NCI-H2196 (cell line): ENCODE results near the gene BLOC1S3.
A peak's percentile ranks its signal among the peaks of the same experiment; 100 is the strongest.

Experiments
- DNase-seq: peaks from one replicate; lab custom pipeline; 2025; ENCODE audit not compliant: unreplicated experiment; lab: John Stamatoyannopoulos, UW

The BLOC1S3 gene

DNA sequence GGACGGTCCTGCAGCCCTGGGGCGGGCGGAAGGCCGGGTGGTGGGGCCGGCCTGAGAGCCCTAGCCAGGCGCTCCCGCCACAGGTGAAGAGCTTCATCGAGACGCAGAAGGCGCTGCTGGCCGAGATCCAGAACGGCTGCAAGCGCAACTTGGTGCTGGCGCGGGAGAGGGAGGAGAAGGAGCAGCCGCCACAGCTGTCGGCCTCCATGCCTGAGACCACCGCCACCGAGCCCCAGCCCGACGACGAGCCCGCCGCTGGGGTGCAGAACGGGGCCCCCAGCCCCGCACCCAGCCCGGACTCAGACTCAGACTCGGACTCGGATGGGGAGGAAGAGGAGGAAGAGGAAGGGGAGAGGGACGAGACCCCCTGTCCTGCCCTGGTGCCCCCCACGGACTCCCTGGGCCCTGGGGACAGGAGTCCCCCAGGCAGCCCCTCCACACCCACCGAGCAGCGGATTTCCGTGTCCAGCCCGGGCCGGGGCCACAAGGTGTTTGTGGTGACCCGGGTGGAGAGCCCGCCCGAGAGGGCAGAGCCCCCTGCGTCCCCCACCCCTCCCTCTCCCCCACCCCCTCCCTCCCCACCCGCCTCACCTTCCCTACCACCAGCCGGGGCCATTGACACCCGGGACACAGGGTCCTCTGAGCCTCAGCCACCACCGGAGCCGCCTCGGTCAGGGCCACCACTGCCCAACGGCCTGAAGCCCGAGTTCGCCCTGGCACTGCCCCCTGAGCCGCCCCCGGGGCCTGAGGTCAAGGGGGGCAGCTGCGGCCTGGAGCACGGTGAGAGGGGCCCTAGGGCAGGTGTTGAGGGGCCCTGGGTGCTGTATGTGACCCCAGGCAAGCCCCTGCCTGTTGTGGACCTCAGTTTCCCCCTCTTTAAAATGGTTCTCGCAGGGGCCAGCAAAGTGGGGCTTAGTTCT is 33.1 kb upstream of the BLOC1S3 start:
- DNase-seq, result no peak

DNA sequence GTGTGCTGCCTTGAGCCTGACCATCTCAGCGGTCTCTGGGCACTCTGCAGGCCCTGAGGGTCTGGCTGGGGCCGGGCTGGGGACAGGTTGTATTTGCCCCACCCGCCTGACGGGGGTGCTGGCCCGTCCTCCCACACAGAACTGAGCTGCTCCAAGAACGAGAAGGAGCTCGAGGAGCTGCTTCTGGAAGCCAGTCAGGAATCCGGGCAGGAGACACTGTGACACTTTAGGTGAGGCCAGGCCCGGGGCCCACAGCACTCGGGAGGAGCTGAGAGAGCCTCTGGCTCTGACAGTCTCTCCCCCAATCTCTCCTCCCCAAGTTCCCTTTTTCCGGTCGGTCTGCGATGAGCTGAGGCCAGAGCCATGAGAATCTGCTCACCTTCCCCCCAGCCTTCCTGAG is 32.3 kb upstream of the BLOC1S3 start:
- DNase-seq, result no peak

DNA sequence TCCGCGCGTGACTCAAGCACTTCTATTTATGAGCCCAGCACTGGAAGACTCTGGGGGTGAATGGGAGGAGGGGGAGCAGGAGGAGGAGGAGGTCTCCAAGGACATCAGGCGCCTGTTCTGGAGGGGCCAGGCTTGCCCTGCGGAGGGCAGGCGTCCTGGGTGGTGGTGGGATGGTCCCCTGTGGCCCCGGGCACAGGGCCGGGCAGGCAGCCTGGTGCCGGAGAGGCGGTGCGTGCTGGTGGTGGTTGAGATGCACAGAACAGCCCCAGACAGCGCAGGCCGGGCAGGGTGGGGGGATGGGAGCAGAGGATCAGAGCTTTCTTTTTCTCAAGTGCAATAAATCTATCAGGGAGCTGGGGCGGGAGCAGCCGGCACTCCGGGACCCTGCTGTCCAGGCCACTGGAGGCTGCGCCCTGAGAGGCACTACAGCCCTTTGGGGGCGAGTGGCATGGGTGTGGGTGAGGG is 31.8 kb upstream of the BLOC1S3 start:
- no peak for DNase-seq

DNA sequence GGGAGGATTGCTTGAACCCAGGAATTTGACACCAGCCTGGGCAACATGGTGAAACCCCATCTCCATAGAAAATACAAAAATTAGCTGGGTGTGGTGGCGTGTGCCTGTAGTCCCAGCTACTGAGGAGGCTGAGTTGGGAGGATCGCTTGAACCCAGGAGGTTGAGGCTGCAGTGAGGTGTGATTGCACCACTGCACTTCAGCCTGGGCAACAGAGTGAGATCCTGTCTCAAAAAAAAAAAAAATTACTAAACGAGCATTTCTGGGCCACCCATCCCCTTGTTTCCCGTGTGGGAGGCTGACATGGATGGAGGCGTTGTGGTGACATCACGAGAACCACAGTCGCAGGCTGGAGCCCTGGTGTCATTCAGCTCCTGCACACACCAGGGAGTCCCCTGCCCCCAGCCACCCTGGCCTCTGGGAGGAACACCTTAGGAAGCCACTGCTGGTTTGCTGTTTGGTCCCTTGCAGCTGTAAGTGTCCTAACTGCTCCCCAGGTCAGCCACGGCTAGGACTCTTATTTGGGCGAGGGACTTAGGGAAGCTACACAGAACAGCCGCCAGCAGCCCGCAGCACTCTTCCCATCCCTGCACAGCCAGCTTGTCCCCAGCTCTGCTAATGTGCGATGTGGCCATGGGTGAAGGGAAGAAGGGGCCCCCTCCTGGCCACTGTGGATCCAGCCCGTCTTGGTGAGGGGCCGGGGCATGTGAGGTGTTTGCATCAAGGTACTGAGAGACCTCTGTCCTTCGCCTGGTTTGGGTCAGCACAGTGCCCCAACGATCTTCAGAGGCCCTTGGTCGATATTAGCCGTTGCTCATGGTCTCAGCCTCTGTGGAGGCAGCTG is 30.5 kb upstream of the BLOC1S3 start:
- no peak for DNase-seq

DNA sequence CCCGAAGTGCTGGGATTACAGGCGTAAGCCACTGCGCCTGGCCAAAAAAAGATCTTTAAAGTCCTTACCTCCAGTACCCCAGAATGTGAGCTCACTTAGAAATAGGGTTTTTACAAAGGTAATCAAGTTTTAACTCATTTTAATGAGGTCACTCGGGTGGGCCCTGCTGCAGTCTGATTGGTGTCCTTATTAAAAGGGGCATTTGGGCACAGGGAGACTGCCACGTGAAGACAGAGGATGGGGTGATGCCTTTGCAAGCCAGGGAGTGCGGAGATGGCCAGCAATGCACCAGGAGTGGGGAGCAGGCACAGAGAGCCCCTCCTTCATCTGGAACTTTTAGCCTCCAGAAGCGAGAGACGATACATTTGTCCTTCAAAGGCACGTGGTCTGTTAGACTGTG is 29.5 kb upstream of the BLOC1S3 start:
- DNase-seq, result no peak

DNA sequence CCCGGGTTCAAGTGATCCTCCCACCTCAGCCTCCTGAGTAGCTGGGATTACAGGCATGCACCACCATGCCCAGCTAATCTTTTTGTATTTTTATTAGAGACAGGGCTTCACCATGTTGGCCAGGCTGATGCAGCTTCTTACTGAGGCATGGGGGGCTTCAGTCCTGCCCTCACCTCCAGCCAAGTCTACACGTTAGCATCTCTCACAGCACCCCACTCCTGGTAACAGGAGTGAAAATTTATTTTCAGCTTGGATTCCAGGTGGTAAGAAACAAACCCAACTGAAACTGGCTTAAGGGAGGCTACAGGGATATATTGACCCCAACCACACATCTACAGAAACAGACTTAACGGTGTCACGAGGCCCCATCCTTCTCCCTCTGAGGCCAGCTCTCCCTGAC is 28.4 kb upstream of the BLOC1S3 start:
- no peak for DNase-seq

DNA sequence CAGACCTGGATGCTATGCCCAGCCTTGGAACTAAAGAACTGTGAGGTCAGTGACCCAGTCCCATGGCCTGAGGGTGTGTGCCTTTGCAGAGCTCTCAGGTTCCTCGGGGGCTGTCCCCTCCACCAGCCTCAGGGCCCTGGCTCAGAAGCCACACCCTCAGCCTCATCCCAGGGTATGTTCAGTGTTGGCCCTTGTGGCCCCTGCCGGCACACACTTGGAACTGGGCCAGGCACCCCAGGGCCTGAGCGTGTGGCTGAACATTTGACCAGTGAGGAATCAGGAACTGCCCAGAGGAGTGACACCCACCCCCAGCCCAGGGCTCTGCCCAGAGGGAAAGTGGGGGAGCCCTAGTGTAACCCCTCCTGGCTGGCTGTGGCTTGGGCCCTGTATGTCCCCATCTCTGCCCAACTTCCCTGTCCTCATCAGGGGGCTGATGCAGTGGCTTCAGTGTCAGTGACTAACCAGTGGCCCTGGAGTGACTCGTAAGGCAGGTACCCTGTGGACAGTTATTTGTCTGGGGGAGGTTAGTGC is 27.8 kb upstream of the BLOC1S3 start:
- no peak for DNase-seq

DNA sequence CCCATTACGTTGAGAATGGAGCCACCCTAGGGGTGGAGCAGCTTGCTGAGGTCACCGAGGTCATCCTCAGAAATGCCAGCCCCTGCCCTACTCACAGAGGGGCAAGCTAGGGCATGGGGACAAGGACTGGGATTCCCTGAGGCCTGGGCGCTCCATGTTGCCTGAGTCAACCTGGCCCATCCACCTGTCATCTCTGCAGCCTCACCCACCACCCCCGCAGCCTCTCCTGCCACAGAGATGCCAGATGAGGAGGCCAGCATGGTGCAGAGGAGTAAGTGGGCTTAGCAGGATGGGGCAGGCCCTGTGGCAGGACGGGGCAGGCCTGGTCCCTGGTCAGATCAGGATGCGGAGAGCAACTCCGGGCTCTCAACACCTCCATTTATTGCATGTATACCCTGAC is 27.3 kb upstream of the BLOC1S3 start:
- no peak for DNase-seq

DNA sequence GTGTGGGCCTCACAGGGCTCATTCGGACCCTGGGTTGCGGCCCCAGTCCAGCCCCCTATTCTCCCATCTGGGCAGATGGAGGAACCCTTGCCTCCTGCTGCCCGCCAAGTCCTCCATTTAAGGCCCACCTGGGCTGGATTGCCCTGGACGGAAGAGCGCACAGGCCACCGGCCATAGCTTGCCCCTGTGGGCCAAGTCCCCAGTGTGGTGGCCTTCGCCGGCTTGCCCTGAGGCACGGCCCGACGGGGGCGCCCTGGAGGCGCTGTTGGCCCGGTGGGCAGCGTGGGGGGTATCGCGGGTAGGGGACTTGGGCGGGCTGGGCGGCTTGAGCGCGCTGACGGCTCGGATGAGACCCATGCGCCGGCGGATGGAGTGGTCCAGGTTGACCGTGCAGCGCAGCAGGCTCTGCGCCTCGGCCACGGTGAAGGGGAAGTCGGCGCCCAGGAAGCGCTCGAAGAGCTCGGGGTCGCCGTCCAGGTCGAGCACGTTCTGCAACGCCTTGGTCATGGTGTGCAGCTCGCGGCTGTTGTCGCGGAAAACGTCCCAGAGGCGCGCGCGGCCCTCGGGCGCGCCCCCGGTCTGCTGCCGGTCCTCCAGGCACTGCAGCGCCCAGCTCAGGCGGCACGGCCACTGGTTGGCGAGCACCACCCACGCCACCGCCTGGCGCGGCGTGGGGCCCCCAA is 26.6 kb upstream of the BLOC1S3 start:
- no peak for DNase-seq

DNA sequence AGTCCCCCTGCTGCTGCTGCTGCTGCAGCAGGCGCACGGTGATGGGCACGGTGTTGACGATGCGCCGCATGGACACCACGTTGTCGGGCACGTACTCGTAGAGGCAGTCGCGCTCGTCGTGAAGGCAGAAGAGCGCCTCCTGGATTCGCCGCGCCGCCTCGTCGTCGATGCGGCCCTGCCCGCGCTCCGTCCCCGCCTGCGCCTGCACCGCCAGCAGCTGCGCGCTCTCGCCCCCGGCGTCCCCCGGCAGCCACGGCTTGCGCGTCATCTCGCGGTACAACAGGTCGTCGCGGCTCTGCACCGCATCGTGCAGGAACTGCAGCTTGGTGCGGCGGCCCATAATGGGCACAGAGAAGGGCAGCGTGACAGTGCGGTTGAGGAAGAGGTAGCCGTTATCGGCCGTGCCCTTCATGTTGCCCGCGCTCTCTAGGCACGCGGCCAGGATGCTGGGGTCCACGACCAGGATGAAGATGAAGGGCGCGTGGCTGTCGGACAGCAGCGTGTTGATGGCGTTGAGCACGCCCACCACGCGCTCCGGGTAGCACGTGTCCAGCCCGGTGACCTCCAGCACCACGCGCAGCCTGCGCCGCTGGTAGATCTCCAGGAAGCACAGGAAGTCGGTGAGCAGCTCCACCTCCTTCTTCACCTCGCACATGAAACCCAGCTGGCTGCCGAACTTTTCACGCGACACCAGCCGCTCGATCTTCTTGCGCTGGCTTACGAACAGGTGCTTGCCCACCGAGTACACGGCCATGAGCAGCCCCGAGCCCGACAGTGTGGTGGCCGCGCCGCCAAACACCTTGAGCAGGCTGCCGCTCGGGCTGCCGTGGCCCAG is 25.9 kb upstream of the BLOC1S3 start:
- peak; percentile 54 for DNase-seq

DNA sequence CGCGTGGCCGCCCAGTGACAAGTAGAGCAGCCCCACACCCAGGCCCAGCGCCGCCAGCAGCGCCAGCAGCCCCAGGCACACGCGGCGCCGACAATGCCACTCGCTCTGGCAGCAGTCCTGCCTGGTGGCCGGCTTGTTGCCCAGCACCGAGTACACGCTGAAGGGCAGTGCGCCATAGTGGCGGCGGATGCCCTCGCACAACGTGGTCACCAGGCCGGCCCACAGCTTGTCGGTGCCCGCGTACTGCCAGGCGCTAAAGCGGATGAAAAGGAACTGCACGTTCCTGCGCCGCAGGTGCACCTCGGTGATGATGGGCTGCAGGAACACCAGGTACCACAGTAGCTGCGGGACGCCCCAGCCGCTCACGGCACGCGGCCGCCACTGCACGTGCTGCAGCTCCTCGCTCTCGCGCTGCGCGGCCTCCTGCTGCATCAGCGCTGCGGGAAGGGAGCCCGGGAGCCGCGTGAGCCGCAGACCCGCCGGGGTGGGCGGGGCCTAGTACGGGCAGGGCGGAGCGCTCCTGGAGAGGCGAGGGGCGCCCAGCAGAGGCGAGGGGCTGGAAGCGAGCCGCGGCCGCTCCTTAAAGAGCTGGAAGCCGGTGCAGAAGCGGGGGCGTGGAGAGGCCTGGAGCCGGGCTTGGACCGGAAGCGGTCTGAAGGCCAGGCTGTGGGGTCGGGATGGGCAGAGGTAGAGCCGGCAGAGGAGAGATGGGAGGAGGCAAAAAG is 25.1 kb upstream of the BLOC1S3 start:
- DNase-seq, result no peak

DNA sequence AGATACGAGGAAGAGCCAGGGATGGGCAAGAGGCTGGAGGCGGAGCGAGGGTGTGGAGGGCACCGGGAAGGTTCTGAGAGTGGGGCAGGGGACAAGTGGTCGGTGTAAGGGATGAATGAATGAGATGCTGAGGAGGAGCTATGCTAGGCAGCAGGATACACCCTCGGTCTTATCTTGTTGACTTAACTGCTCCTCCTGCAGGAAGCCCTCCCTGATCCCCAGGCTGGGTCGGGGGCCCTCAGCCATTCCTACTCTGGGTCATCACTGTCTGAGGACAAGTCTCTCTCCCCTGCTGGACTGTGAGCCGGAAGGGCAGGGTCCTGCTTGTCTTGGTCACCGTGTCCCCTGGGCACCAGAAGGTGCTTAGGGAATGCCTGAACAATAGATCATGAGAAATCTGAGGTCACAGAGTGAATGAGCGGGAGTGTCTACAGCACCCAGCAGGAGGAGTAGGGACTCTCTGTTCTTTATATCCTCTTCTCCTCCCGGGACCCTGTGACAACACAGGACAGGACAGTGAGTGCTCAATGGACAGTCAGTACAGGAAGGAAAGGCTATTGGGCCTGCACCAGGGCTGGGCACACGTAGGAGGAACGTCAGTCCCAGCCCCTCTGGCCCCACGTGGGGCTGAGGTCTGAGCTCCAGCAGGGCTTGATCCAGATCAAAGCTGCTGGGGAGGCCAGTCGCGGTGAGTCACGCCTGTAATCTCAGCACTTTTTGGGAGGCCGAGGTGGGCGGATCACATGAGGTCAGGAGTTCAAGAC is 24.3 kb upstream of the BLOC1S3 start:
- no peak for DNase-seq

DNA sequence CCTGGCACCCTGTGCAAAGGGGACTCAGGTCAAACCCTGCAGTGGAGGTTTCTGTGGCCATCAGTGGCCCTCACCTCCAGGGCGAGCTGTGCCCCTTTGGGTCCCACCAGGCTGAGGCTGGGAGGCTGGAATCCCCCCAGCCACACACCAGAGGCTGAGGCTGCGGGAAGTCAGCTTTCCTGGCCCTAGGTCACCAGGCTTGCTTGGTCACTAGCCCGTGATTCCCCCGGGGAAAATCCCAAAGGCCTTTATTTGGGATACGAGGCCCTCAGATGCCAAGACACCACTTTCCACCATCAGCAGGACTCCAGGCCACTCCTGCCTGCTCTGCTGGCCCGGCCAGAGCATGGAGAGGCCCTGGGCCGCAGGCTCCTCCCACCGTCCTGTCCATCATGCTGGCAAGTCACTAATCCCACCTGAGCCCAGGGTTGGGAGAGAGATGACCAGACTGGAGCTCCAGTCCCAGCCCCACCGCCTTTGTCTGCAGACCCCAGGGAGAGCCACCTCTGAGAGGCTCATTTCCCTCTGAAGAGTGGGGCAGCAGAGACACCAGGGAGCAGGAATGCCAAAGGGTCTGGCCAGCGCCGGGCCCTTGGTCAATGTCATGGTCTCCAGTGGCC is 22.5 kb upstream of the BLOC1S3 start:
- no peak for DNase-seq

DNA sequence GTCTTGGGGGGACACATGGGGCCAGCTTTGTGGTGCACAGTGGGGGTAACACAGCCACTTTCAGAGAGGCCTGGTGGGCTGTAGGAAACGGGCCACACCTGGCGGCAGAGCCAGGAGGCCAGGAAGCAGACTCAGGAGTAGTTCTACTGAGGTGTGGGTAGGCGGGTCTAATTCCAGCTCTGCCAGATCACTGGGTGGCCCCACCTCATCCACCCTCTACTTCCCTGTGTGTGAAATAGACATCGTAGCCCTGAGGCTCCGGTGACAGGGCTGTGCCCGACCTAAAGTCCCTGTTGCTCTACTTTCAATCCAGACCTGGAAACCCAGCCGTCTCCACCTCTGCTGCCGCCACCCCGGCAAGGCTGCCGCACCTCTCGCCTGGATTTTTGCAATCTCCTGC is 21.8 kb upstream of the BLOC1S3 start:
- no peak for DNase-seq

DNA sequence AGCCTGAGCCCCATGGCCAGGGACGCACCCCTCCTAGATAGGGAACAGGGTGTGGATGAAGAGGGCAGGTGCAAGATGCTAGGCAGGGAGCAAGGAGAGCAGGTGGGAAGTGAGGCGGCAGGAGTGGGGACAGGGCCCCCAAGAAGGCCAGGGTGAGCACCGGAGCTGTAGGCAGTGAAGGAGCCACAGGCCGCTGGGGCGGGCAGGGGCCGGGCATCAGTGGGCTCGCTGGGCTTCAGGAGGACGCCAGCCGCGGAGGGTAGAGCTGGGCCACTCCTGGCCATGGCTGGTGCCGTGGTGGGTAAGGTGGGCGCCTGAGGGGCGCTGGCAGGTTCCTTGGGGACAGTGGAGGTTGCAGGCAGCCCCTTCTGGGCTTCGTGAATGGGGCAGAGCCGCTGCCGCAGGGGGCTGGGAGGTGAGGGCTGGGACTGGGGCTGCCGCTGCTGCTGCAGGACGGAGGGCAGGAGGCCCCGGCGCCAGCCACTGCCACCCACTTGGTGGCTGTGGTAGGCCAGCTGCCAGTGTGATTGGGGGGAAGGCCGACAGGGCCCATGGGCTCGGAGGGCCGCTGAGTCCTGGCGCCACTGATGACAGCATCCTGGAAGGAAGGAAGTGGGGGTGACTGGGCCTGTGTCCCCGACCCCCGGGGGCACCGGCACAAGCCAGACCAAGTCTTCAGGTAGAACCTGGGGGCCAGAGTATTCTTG is 19.9 kb upstream of the BLOC1S3 start:
- DNase-seq, result no peak

DNA sequence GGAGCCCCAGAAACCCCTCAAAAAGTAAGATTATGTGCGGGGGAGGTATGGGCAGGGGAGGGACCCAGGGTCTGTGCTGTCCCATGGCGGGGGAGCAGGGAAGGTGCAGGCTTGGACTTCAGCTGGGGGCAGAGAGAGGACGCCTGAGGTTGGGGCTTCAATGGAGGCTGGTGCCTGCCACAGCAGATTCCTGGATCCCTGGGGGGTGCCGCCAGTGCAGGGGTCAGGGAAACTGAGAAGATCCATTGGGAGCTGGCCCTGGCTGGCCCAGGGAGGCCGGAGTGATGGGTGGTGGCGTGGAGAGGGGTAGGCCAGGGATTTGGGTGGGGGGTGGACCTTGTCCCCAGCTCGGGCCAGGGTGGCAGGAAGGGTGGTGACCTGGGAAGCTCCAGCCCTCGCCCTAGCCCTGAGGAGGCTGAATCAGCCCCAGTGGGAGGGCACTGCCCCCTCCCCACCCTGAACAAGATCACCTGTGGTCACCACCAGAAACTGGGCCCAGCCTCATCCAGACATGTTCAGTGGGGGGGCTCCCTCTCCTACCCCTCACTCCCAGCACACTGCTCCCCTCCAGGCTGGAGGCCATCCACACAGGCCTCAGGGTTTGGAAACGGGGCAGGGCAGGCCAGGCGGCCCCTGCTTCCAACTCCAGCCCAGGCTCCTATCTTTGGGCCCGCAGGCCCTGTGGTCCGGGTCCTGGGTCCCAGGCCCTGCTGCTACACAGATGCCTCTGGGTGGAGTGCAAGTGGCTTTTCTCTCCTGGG is 19.2 kb upstream of the BLOC1S3 start:
- no peak for DNase-seq

DNA sequence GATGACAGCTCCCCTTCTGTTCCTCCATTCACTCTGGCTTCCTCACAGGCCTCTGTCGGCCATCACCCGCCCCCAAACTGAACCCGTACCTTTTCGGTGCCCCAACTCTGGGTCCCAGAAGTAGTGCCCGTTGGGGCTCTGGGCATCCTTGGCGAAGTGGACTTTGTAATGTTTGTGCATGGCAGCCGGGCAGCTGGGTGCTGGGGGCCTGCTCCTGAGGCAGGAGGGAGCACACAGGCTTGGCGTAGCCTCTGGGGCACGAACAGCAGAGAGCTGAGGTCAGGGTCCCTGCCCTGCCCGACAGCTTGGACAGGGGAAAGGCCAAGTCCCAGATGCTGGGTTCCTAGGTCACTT is 18.6 kb upstream of the BLOC1S3 start:
- DNase-seq, result no peak
